Thyroid gland (tissue), 4 donors: Measurements from ENCODE around the gene HIP1. TPM values are rescaled to one million over a fixed set of nuclear protein-coding genes. Genes with fewer than 3 reads are reported as not detected.

Experiments used
- DNase-seq, 2 donors: peaks; one replicate each; pipeline ENCODE4 v3.0.0-alpha.2; 2019
- H3K27ac ChIP-seq, 3 donors: fragments of 200-600 bp; sonication (generic); 1 replicate in 2 of 3; 2 replicates in 1 of 3; pipeline ENCODE4 v1.5.1; 2016 to 2019; ENCODE audit warnings: mild to moderate bottlenecking in 1 of 3, moderate library complexity in 1 of 3
- H3K27me3 ChIP-seq: fragments of 200-600 bp; sonication (generic); one replicate; pipeline ENCODE4 v1.5.1; 2019
- H3K36me3 ChIP-seq, 2 donors: fragments of 200-600 bp; sonication (generic); one replicate each; pipeline ENCODE4 v1.5.1; 2016 to 2019
- H3K4me1 ChIP-seq, 2 donors: fragments of 200-600 bp; sonication (generic); one replicate each; pipeline ENCODE4 v1.5.1; 2017 to 2019
- H3K4me3 ChIP-seq, 3 donors: fragments of 200-600 bp; sonication (generic); replicated peaks in 1 of 3; 1 replicate in 2 of 3; 2 replicates in 1 of 3; pipeline ENCODE4 v1.5.1; 2016; ENCODE audit warnings: mild to moderate bottlenecking in 1 of 3
- H3K9me3 ChIP-seq: fragments of 200-600 bp; sonication (generic); one replicate; pipeline ENCODE4 v1.5.1; 2017
- POLR2A ChIP-seq, 2 donors: fragments of 450-650 bp; IDR thresholded peaks; one replicate each; pipeline ENCODE4 v1.6.1; 2017; ENCODE audit warnings: antibody characterized with exemption in 2 of 2, mild to moderate bottlenecking in 2 of 2, moderate library complexity in 1 of 2
- WGBS, 2 donors: methylation state at CpG; one replicate each; pipeline ENCODE4 v1.1.5; 2017; 5-methylcytosine and 5-hydroxymethylcytosine counted together
- intact Hi-C: fragments of 100-400 bp; cut with DNase I; formaldehyde crosslinking; loops from one replicate; pipeline ENCODE4 v1.15.1; 2023
- total RNA-seq, 4 donors: library from RNA; depleted of rRNA; stranded (reverse); fragments of >200 nt; gene quantifications; one replicate each; pipeline ENCODE4 v1.2.3, GENCODE V29; 2016
- TF ChIP-seq, protein P1 (sequence below), 6 experiments: fragments of 200-600 bp in 3 of 6; fragments of 450-650 bp in 3 of 6; sonication (generic) in 3 of 6; IDR thresholded peaks; one replicate each; pipeline ENCODE4 v1.5.1; 2016 to 2019; ENCODE audit warnings: antibody characterized with exemption in 6 of 6, mild to moderate bottlenecking in 2 of 6, inconsistent platforms in 1 of 6, moderate library complexity in 1 of 6

Gene HIP1
- total RNA-seq, 4 donors from 2014 or later, result 25.4 to 39.6 (median 28.1) TPM

- Histone ChIP-seq H3K27ac (peak overlapping the region; percentile 62 to 74 (median 69)), H3K27me3 (no peaks in the 10 kb centered on the region), H3K36me3 (no peaks in the 10 kb centered on the region), H3K4me3 (no peak overlapping the region), H3K4me1 (peaks cover 55 to 62% of the 10 kb centered on the region in 2 donors), H3K9me3 (no peaks in the 10 kb centered on the region)
- WGBS, 2 donors, result 59 to 71% methylated on average over 13 of the region's 13 CpGs
- intact Hi-C loops, result no loop called here
- DNase-seq, result peak; percentile 56 to 58
- TF ChIP-seq POLR2A (IDR thresholded peaks at IDR 0.05), result no peak
- TF ChIP-seq, protein P1, sequence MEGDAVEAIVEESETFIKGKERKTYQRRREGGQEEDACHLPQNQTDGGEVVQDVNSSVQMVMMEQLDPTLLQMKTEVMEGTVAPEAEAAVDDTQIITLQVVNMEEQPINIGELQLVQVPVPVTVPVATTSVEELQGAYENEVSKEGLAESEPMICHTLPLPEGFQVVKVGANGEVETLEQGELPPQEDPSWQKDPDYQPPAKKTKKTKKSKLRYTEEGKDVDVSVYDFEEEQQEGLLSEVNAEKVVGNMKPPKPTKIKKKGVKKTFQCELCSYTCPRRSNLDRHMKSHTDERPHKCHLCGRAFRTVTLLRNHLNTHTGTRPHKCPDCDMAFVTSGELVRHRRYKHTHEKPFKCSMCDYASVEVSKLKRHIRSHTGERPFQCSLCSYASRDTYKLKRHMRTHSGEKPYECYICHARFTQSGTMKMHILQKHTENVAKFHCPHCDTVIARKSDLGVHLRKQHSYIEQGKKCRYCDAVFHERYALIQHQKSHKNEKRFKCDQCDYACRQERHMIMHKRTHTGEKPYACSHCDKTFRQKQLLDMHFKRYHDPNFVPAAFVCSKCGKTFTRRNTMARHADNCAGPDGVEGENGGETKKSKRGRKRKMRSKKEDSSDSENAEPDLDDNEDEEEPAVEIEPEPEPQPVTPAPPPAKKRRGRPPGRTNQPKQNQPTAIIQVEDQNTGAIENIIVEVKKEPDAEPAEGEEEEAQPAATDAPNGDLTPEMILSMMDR (IDR thresholded peaks at IDR 0.05), result no peak
Measured at GRCh38 chr7:75624134-75624832, 114.5 kb downstream of the HIP1 start.

DNA sequence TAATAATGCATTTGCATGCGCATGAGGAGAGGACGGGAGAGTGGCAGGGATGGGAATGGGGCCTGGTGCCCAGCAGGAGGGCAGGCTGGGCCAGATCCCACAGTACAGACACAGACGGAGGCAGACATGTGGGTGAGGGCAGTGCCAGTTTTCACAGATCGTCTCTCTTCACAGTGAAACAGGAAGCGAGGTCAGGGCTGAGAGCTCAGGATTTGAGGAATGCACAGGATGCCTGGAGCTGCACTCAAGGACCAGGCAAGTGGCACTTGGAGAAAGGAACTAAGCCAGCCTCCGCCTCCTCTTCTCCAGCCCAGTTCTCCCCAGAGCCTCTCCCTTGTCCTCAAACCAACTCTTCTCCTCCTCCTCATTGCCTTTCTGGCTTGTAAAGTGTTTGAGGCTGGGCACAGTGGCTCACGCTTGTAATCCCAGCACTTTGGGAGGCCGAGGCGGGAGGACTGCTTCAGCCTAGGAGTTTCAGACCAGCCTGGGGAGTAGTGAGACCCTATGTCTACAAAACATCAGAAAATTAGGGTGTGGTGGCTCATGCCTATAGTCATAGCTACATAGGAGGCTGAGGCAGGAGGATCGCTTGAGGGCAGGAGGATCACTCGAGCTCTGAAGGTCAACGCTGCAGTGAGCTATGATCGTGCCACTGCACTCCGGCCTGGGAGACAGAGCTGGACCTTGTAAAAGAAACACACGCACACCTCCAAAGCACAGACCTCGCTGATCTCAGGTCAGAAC, 115.2 kb downstream of the HIP1 start:
- WGBS, 2 donors, result 49 to 60% methylated on average over 16 of the region's 16 CpGs
- Histone ChIP-seq H3K4me1 (peaks cover 51 to 58% of the 10 kb centered on the region in 2 donors), H3K27me3 (no peaks in the 10 kb centered on the region), H3K9me3 (no peaks in the 10 kb centered on the region), H3K36me3 (no peaks in the 10 kb centered on the region), H3K27ac (peak overlapping the region; percentile 62 to 74 (median 69)), H3K4me3 (no peak overlapping the region)
- TF ChIP-seq POLR2A (IDR thresholded peaks at IDR 0.05), result peak in 1 of 2 donors; percentile 24
- TF ChIP-seq, protein P1 (IDR thresholded peaks at IDR 0.05), result no peak
- peak; percentile 96 to 97 for DNase-seq
- intact Hi-C loops, result no loop called here

GRCh38 chr7:75621124-75621523, 117.6 kb downstream of the HIP1 start:
- peaks cover 31 to 45% of the 10 kb centered on the region in 2 donors for H3K4me1 ChIP-seq
- 76 to 88% methylated on average over 9 of the region's 9 CpGs for WGBS, 2 donors

GRCh38 chr7:75619636-75620035, 119.1 kb downstream of the HIP1 start:
- Histone ChIP-seq H3K27ac (peak overlapping the region in 1 of 3 donors; percentile 26), H3K27me3 (no peaks in the 10 kb centered on the region), H3K36me3 (no peaks in the 10 kb centered on the region), H3K4me3 (no peak overlapping the region), H3K9me3 (no peaks in the 10 kb centered on the region), H3K4me1 (peaks cover 20 to 33% of the 10 kb centered on the region in 2 donors)
- DNase-seq, result no peak
- TF ChIP-seq POLR2A (IDR thresholded peaks at IDR 0.05), result no peak
- TF ChIP-seq, protein P1 (IDR thresholded peaks at IDR 0.05), result no peak
- intact Hi-C loops, result loop anchor here (5.0 kb wide), 1 partner anchor 52 kb away; no protein-coding TSS in a partner anchor
- WGBS, 2 donors, result 91 to 93% methylated on average over 4 of the region's 4 CpGs

More at GRCh38 chr7:75621124-75621523, 117.6 kb downstream of the HIP1 start:
- Histone ChIP-seq H3K27ac (peak overlapping the region in 1 of 3 donors; percentile 15), H3K9me3 (no peaks in the 10 kb centered on the region), H3K36me3 (no peaks in the 10 kb centered on the region), H3K4me3 (no peak overlapping the region), H3K27me3 (no peaks in the 10 kb centered on the region)
- intact Hi-C loops, result no loop called here
- TF ChIP-seq, protein P1 (IDR thresholded peaks at IDR 0.05), result no peak
- TF ChIP-seq POLR2A (IDR thresholded peaks at IDR 0.05), result no peak
- no peak for DNase-seq
